Mesodermal cell (in vitro differentiated cells): ENCODE data around the gene CABP4.

Source experiments
- H3K27ac ChIP-seq: 2 replicates; pipeline ENCODE4 v1.7.0; 2013; ENCODE audit warnings: mild to moderate bottlenecking, low read depth, low read length, moderate library complexity; ENCODE audit not compliant: severe bottlenecking
- H3K36me3 ChIP-seq: 2 replicates; pipeline ENCODE4 v1.7.1; 2013; ENCODE audit warnings: mild to moderate bottlenecking, low read length, moderate library complexity; ENCODE audit not compliant: control insufficient read depth, insufficient read depth
- H3K4me1 ChIP-seq: one replicate; pipeline ENCODE4 v1.7.1; 2013; ENCODE audit warnings: mild to moderate bottlenecking, low read length; ENCODE audit not compliant: insufficient read depth, control insufficient read depth, poor library complexity, severe bottlenecking
- H3K4me3 ChIP-seq: 2 replicates; pipeline ENCODE4 v1.7.0; 2013; ENCODE audit warnings: low read length, control low read depth, mild to moderate bottlenecking; ENCODE audit not compliant: insufficient read depth, poor library complexity, severe bottlenecking; ENCODE audit errors: extremely low read depth
- H3K9me3 ChIP-seq: 2 replicates; pipeline ENCODE4 v1.7.1; 2013; ENCODE audit warnings: mild to moderate bottlenecking, low read length, moderate library complexity; ENCODE audit not compliant: control insufficient read depth
- WGBS, 2 experiments: methylation state at CpG; one replicate each; pipeline ENCODE4 v1.1.5; 2013; ENCODE audit warnings: missing lambda C conversion rate in 2 of 2; ENCODE audit not compliant: insufficient coverage in 2 of 2; 5-methylcytosine and 5-hydroxymethylcytosine counted together

CABP4 gene

DNA sequence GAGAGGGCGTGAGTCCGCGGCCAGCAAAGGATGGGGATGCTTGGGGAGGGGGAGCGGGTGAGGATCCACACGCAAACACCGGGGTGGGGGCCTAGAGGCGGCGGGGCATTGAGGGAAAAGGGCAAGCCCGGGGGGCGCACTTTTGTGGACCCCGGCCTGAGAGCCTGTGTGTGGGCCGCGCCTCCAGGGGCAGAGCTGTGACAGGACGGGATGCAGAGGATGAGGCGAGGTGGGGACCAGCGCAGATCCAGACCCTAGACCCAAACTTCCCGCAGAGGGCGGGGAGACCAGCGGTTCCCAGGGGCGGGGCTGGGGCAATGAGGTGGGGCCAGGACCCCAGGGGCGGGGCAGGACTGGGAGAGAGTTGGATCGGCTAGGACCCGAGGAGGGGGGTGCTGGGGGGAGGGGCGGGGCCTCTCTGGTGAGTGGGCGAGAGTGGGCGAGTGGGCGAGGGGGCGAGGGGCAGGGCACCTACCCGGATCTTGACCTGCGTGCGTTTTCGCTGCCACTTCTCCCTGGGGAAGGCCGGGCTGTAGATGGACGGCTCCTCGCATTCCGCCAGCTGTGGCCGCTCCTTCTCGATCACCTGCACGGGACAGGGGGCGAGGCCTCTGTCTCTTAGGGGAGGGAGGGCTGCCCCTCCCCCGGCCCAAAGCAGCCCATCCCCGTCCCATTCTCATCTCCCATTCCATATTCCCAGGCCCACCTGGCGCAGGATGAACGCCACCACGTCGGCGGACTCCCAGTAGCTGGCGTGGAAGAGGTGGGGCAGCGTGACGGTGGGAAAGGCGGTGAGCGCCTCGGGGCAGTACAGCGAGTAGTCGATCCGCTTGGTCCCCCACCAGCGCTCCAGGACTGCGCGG, 39.4 kb downstream of the CABP4 start:
- H3K4me3 ChIP-seq = no peak overlapping the region
- no peak overlapping the region for H3K27ac ChIP-seq
- no peaks in the 10 kb centered on the region for H3K9me3 ChIP-seq
- H3K36me3 ChIP-seq = peaks cover 66% of the 10 kb centered on the region
- H3K4me1 ChIP-seq = no peaks in the 10 kb centered on the region
- 96% methylated on average over 50 to 51 of the region's 59 CpGs for WGBS, 2 experiments

DNA sequence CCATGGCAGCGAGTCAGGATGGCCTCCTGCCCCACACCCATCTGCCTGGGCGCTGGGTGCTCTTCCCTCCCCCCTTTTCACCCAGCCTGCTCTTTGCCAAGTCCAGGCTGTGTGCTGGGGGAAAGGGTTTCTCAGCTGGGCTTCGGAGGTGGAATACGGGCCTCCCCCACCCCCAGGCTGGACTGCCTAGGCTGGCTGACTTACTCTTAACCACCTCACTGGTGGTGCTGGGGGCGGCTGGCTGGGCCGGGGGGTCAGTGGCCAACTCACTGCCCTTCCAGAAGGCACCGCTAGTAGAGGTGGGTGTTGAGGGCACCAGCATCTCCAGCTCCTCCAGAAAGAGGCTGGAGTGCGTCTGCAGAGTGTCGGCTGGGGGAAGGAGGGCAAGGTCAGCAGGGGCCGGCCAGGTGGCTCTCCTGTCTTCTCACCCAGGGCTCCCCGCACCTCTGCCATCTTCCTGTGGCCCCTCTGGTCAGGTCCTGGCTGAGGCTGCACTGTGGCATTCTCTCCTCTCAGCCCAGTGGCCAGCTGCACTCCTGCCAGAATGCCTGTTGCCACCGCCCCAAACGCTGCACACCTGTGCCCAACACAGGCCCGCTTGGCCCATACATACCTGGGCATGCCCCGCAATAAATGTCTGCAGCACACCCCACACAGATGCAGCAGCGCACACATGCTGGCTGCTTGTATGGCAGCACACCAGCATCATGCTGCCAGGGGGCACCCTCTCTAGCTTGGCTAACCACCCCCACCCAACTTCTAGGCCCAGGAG, 40.3 kb downstream of the CABP4 start:
- WGBS, 2 experiments = 97 to 98% methylated on average over 11 to 12 of the region's 16 CpGs
- no peak overlapping the region for H3K27ac ChIP-seq
- no peak overlapping the region for H3K4me3 ChIP-seq
- H3K4me1 ChIP-seq = no peaks in the 10 kb centered on the region
- no peaks in the 10 kb centered on the region for H3K9me3 ChIP-seq
- H3K36me3 ChIP-seq = peaks cover 66% of the 10 kb centered on the region

DNA sequence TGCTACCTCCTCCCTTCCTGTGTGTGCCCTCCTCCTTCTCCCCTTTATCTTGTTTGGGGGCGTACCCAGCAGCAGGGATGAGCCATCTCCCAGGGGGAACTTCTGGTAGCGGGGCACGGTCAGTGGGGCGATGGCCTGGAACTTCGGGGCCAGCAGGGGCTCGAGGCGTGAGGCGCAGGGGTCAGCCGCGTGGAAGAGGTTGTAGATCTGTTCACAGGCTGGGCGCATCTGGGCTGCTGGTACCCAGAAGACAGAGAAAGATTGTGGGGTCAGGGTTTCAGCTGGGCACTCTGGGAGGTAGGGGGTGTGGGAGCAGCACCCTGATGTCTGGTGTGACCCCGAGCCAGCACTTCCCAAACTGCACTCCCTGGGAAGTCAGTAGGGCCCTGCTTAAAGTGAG, 41.0 kb downstream of the CABP4 start:
- Histone ChIP-seq H3K4me3 (no peak overlapping the region), H3K9me3 (no peaks in the 10 kb centered on the region), H3K36me3 (peaks cover 66% of the 10 kb centered on the region), H3K27ac (no peak overlapping the region), H3K4me1 (no peaks in the 10 kb centered on the region)
- WGBS, 2 experiments = 97 to 98% methylated on average over 7 to 12 of the region's 12 CpGs

DNA sequence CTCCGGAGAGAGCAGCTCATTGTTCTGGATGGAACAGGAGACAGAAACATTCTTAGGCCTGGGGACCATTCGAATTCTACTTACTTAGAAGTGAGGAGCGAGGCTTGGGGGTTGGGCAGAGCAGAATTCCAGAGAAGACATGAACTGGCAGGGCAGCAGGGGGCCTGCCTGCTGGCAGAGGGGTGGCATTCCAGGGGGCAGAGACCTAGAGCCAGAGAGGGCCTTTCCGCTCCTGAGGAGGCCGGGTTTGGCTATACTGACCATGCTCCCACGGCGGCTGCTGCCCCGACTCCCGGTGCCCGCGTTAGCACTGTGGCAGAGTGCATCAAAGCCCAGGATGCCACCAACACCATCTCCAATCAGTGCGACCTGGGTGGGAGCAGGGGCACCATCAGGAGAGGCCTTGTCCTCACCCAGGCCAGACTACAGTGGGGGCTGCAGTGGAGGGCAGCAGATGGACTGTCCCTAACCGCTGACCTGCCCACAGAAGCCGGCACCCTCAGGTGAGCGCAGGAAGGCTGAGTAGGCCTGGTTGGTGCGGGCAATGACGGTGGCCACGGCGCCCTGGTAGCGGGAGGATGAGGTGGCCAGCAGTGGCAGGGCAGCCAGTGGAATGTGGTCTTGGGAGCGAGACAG, 42.6 kb downstream of the CABP4 start:
- no peak overlapping the region for H3K27ac ChIP-seq
- no peaks in the 10 kb centered on the region for H3K9me3 ChIP-seq
- 92 to 96% methylated on average over 19 of the region's 21 CpGs for WGBS, 2 experiments
- H3K4me1 ChIP-seq = no peaks in the 10 kb centered on the region
- H3K36me3 ChIP-seq = peaks cover 73% of the 10 kb centered on the region
- H3K4me3 ChIP-seq = no peak overlapping the region

DNA sequence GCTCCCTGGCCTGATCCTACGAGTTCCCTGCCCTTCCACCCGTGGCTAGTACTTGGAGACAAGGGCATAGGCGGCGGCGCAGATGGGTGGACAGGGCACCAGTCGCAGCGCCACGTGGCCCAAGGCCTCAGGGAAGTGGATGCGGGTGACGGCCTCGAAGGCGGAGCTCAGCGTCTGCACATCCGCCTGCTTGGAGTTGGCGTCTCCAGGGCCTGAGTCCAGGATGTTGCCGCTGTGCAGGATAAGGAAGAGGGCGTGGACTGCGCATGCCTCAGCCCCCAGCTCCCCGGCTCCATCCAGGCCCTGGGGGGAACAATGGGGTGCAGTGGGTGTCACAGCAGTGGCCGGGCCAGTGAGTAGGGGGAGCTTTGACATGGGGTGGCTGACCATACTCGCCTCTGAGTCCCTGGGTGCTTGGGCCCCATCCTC, 43.4 kb downstream of the CABP4 start:
- Histone ChIP-seq H3K4me1 (peaks cover 3% of the 10 kb centered on the region), H3K4me3 (no peak overlapping the region), H3K36me3 (peaks cover 68% of the 10 kb centered on the region), H3K27ac (no peak overlapping the region), H3K9me3 (no peaks in the 10 kb centered on the region)
- WGBS, 2 experiments = 92 to 94% methylated on average over 19 to 21 of the region's 21 CpGs

DNA sequence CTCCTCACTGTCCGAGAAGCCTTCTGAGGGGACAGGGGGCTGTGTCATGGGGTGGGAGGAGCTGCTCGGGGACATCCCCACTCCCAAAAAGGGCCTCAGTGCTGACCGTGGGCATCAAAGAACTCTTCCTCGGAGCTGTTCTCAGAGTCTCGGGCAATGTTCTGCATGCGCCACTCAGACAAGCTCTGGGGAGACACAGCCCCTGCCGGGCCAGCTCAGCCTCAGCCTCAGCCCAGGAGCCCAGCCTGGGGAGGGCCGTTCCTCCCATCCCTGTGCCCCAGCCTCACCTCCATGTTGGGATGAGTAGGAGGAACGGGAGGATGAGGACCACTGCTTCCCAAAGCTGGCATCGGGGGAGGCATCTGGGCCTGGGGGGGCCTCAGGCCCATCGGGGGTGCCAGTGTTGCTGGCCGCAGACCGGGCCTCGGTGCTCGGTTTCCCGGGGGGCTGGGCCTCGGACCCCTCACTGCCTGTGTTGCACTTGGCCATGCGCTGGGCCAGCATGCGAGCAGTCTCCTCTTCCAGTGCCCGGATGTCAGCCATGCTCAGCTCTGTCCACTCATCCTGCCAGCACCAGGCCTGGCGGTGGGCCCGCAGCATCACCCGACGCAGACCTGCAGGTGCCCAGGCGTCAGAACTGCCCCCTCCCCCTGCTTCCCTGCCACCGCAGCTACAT, 44.8 kb downstream of the CABP4 start:
- WGBS, 2 experiments = 98 to 99% methylated on average over 20 to 21 of the region's 26 CpGs
- Histone ChIP-seq H3K36me3 (peaks cover 64% of the 10 kb centered on the region), H3K4me3 (no peak overlapping the region), H3K4me1 (peaks cover 7% of the 10 kb centered on the region), H3K9me3 (no peaks in the 10 kb centered on the region), H3K27ac (no peak overlapping the region)

DNA sequence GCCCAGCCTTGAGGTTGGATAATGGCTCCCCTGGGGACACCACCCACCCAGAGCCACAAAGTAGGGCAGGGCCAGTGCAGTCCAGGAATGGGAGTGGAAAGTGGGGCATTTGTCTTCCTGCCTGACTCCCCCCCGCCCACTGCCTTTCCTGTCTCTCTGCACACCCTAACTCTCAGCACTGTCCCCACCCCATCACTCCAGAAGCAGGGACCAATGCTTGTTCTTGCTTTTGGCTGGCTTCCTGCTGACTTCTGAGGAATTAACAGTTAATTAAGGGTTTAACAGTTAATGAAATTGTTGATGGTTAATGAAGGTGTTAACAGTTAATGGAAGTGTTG, 45.3 kb downstream of the CABP4 start:
- Histone ChIP-seq H3K4me3 (no peak overlapping the region), H3K9me3 (no peaks in the 10 kb centered on the region), H3K4me1 (peaks cover 9% of the 10 kb centered on the region), H3K27ac (no peak overlapping the region), H3K36me3 (peaks cover 59% of the 10 kb centered on the region)
- no CpG with 5 or more reads among the region's 1 CpG for WGBS, 2 experiments

DNA sequence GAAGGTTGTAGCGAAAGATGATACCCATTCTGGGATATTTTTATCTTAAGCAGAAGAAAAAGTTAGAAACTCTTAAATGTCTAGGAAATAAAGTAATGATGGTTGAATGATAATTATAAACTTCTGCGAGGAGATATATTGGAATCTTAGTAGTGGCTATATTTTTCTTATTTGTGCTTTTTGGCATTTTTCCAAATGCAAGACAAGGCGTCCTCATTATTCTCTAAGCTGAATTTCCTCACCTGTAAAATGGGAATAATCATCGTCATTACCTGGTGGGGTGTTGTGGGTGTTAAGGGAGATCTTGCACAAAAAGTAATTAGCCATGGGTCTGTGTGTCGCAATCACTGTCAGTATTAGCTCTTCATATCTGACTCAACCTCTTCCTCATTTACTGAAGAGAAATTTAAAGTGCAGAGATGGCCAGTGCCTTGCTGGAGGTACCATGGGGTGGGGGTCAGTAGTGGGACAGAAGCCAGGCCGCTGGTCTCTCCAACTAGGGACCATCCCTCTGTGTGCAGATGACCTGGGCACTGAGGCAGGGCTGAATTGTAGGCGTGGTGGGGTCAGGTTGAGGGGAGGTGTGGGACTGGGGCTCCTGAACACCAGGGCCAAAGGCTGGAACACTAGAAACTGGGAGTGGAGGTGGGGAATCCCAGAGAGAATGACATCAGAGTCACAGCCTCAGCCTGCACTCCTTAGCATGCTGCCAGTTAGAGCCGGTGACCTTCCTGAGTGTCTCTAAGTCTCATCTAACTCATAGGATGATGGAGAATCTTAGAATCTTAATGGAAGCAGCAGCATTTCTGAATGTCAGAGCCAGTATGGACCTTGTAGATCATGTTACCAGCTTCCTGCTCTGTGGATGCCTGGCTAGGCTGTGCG, 45.9 kb downstream of the CABP4 start:
- H3K36me3 ChIP-seq = peaks cover 53% of the 10 kb centered on the region
- no peak overlapping the region for H3K4me3 ChIP-seq
- no peaks in the 10 kb centered on the region for H3K9me3 ChIP-seq
- H3K4me1 ChIP-seq = peaks cover 14% of the 10 kb centered on the region
- H3K27ac ChIP-seq = no peak overlapping the region
- 89 to 98% methylated on average over 6 to 7 of the region's 9 CpGs for WGBS, 2 experiments

DNA sequence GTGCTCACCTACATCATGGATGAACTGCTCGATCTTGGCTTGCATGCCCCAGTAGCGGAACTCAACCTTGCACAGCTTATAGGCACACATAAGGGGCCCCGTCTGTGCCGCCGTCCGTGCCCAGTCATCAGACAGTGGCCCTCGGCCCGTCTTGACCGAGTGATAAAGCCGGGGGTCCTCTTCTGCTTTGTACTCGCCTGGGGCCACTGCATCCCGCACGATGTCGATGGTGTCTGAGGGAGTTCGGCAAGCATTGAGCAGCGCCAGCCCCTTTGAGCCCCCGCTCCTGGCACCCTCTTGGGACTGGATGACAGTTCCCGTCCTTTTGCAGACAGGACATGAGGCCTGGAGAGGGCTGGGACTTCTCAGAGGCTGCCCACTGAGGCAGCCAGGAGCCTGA, 46.7 kb downstream of the CABP4 start:
- WGBS, 2 experiments = 97 to 98% methylated on average over 16 to 18 of the region's 18 CpGs
- no peak overlapping the region for H3K4me3 ChIP-seq
- peaks cover 50% of the 10 kb centered on the region for H3K36me3 ChIP-seq
- H3K9me3 ChIP-seq = no peaks in the 10 kb centered on the region
- H3K4me1 ChIP-seq = peaks cover 20% of the 10 kb centered on the region
- no peak overlapping the region for H3K27ac ChIP-seq
